Esophagus (tissue), 2 donors: ENCODE data around the gene CD300LG. TPM values are rescaled to one million over a fixed set of nuclear protein-coding genes. Genes with fewer than 3 reads are reported as not detected.

Source experiments
- H3K27ac ChIP-seq, 2 donors: one replicate each; pipeline ENCODE4 v1.5.1; 2013; ENCODE audit warnings: low read depth in 2 of 2, mild to moderate bottlenecking in 2 of 2, inconsistent platforms in 1 of 2, low read length in 1 of 2, moderate library complexity in 1 of 2
- H3K27me3 ChIP-seq, 2 donors: one replicate each; pipeline ENCODE4 v1.6.1; 2013; ENCODE audit warnings: low read length in 2 of 2, control low read depth in 1 of 2, mild to moderate bottlenecking in 1 of 2; ENCODE audit not compliant: insufficient read depth in 2 of 2, control insufficient read depth in 1 of 2
- H3K36me3 ChIP-seq, 2 donors: one replicate each; pipeline ENCODE4 v1.6.1; 2013; ENCODE audit warnings: low read length in 1 of 2; ENCODE audit not compliant: control insufficient read depth in 2 of 2, insufficient read depth in 2 of 2
- H3K4me1 ChIP-seq, 2 donors: one replicate each; pipeline ENCODE4 v1.6.1; 2013; ENCODE audit warnings: low read length in 1 of 2; ENCODE audit not compliant: control insufficient read depth in 2 of 2, insufficient read depth in 2 of 2
- H3K4me3 ChIP-seq, 2 donors: one replicate each; pipeline ENCODE4 v1.5.1; 2013; ENCODE audit warnings: low read length in 2 of 2, mild to moderate bottlenecking in 2 of 2, low read depth in 1 of 2, moderate library complexity in 1 of 2
- H3K9me3 ChIP-seq, 2 donors: one replicate each; pipeline ENCODE4 v1.6.1; 2013; ENCODE audit warnings: mild to moderate bottlenecking in 2 of 2, low read depth in 1 of 2, low read length in 1 of 2, moderate library complexity in 1 of 2; ENCODE audit not compliant: control insufficient read depth in 2 of 2, insufficient read depth in 1 of 2
- WGBS, 2 donors: extraction: QIAGEN DNeasy Blood & Tissue Kit; methylation state at CpG; one replicate each; pipeline ENCODE4 v1.1.7; 2013; 5-methylcytosine and 5-hydroxymethylcytosine counted together
- polyA plus RNA-seq, 2 donors: library from polyadenylated mRNA; stranded (reverse); fragments of 200-250 nt; gene quantifications; one replicate each; pipeline ENCODE4 v1.2.3, GENCODE V29; 2013
- donor health status: healthy with polysubstance abuse.
- donor health status: Bipolar disorder and iron deficiency.

CD300LG gene
- polyA plus RNA-seq, 2 donors, result 0.47 to 0.48 TPM

DNA sequence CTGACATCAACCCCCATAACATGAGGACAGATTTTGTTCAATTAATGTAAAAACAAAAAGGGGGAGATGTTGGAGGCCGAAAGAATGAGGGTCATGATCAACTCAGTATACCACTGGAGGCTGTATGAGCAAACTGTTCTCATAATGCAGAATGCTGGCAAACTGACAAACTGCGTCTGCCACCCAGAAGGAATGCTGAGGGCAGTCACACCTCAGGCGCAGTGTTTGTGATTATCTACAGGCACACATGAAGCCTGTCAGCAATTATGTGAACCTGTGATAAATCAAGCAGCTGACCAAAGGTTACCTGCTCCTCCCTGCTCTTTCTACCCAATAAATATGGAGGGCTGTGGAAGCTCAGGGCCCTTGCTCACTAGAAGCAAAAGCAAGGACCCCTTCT, 27.3 kb downstream of the CD300LG start:
- no peak overlapping the region for H3K4me3 ChIP-seq
- peaks cover 2 to 3% of the 10 kb centered on the region in 2 donors for H3K4me1 ChIP-seq
- H3K27me3 ChIP-seq, result no peaks in the 10 kb centered on the region
- no peaks in the 10 kb centered on the region for H3K36me3 ChIP-seq
- H3K27ac ChIP-seq, result no peak overlapping the region
- WGBS, 2 donors, result 56 to 75% methylated on average over 3 of the region's 3 CpGs
- H3K9me3 ChIP-seq, result no peaks in the 10 kb centered on the region

DNA sequence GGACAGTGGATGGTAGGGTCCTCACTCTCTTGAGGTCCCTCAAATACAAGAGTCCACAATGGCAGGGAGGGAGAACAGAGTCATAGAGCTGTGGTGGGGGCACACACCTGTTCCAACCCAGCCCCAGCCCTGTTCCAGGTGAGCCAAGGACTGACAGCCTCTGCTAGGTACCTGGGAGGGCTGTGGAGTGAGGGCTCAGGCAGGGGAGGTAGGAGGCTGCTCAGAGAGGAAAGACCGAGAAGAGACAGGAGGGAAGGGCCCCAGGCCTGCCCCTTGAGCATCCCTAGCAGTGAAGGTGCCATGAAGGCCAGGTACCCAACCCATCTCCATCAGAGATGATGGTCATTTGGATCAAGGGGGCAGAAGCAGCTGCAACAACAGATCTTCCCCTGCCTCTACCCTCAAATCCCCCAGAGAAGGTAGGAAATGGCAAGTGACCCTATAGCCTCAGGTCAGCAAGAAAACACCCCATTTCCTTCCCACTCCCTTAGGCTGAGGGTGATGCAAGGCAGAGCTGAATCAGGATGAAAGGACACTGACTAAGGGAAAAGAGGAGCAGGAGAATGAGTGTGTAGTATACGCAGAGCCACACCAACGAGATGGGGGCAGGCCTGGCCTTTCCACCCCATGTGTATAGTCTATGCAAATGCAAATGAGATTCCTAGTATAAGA, 28.6 kb downstream of the CD300LG start:
- Histone ChIP-seq H3K4me3 (no peak overlapping the region), H3K27ac (no peak overlapping the region), H3K4me1 (peaks cover 2 to 5% of the 10 kb centered on the region in 2 donors), H3K9me3 (no peaks in the 10 kb centered on the region), H3K27me3 (no peaks in the 10 kb centered on the region), H3K36me3 (no peaks in the 10 kb centered on the region)
- 79 to 80% methylated on average over 3 of the region's 3 CpGs for WGBS, 2 donors

DNA sequence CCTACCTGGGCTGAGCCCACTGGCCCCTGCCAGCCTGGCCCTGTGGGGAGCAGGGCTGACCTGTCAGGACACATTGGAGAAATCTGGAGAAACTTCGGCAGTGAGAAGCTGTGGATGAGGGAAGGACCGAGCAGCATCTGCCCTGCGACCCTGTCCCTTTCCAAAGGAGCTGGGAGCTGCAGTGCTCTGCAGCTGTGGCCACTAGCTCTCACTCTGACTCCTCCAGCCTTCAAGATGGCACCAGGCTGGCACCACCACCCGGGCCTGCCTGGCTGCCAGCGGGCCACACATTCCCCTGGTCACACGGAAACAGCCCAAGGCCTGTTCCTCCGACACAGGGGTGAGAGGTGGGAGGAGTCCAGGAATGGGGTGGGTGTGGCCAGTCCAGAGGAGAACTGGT, 30.1 kb downstream of the CD300LG start:
- no peaks in the 10 kb centered on the region for H3K36me3 ChIP-seq
- no peaks in the 10 kb centered on the region for H3K27me3 ChIP-seq
- WGBS, 2 donors, result 79 to 85% methylated on average over 7 of the region's 7 CpGs
- H3K27ac ChIP-seq, result no peak overlapping the region
- H3K9me3 ChIP-seq, result no peaks in the 10 kb centered on the region
- no peak overlapping the region for H3K4me3 ChIP-seq
- H3K4me1 ChIP-seq, result peaks cover 2 to 5% of the 10 kb centered on the region in 2 donors

GRCh38 chr17:43877451-43878155, 30.6 kb downstream of the CD300LG start:
- H3K36me3 ChIP-seq, result no peaks in the 10 kb centered on the region
- H3K9me3 ChIP-seq, result no peaks in the 10 kb centered on the region
- no peak overlapping the region for H3K27ac ChIP-seq
- WGBS, 2 donors, result 95 to 97% methylated on average over 10 of the region's 10 CpGs
- no peak overlapping the region for H3K4me3 ChIP-seq
- peaks cover 2 to 5% of the 10 kb centered on the region in 2 donors for H3K4me1 ChIP-seq
- no peaks in the 10 kb centered on the region for H3K27me3 ChIP-seq

DNA sequence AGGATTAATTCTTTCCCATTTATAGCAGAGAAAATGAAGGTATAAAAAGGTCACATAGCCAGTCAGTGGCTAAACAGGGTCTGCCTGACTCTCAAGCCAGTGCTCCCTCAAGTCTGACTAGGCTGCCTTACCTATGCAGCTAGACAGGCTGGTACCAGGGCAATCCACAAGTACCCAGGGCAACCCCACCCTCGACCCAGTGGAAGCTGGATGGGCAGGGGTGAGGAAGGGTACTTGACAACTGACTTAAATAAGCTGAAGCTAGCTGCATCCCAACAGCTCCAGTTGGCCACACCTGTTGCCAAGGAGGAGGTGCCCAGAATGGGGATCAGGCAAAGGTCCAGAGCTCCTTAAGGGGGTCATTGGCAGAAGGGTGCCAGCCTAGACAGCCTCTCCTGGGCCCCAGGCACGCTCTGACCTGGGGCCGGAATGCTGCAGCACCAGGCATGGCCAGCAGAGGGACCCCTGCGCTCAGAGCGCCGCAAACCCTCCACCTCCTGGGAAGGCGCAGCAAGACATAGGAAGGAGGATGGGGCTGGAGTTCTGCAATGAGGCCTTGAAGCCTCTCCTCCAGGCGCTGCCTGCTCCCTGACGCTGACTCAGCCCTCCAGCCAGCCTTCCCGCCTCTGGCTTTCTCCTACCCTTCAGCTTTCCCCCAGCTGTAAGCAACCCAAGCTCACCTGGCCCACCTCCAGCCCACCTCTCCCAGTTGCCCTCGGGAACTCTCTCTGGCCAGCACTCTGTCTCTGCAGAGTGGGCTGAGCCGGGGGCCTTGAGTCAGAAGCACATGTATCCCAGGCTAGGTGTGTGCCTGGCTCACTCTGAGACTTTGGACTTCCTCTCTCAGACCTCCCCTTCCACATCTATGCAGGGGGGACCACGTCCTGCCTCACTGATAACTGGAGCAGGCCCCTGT, 31.5 kb downstream of the CD300LG start:
- H3K9me3 ChIP-seq, result no peaks in the 10 kb centered on the region
- peaks cover 2 to 5% of the 10 kb centered on the region in 2 donors for H3K4me1 ChIP-seq
- WGBS, 2 donors, result 16 to 20% methylated on average over 13 of the region's 13 CpGs
- no peaks in the 10 kb centered on the region for H3K36me3 ChIP-seq
- H3K4me3 ChIP-seq, result no peak overlapping the region
- H3K27me3 ChIP-seq, result no peaks in the 10 kb centered on the region
- H3K27ac ChIP-seq, result no peak overlapping the region

- Histone ChIP-seq H3K36me3 (no peaks in the 10 kb centered on the region), H3K27me3 (no peaks in the 10 kb centered on the region), H3K4me3 (no peak overlapping the region), H3K4me1 (peaks cover 2 to 5% of the 10 kb centered on the region in 2 donors), H3K27ac (no peak overlapping the region), H3K9me3 (no peaks in the 10 kb centered on the region)
- WGBS, 2 donors, result 86 to 88% methylated on average over 20 of the region's 20 CpGs
Observed at GRCh38 chr17:43879723-43880419, 32.9 kb downstream of the CD300LG start.

- no peak overlapping the region for H3K27ac ChIP-seq
- H3K4me3 ChIP-seq, result no peak overlapping the region
- H3K9me3 ChIP-seq, result no peaks in the 10 kb centered on the region
- WGBS, 2 donors, result 76 to 77% methylated on average over 20 of the region's 20 CpGs
- peaks cover 2 to 5% of the 10 kb centered on the region in 2 donors for H3K4me1 ChIP-seq
- no peaks in the 10 kb centered on the region for H3K27me3 ChIP-seq
- no peaks in the 10 kb centered on the region for H3K36me3 ChIP-seq
Observed at GRCh38 chr17:43880420-43880991, 33.5 kb downstream of the CD300LG start.

- H3K27me3 ChIP-seq, result no peaks in the 10 kb centered on the region
- no peak overlapping the region for H3K27ac ChIP-seq
- H3K4me3 ChIP-seq, result no peak overlapping the region
- no peaks in the 10 kb centered on the region for H3K9me3 ChIP-seq
- H3K36me3 ChIP-seq, result no peaks in the 10 kb centered on the region
- 90 to 91% methylated on average over 12 of the region's 12 CpGs for WGBS, 2 donors
- peaks cover 2 to 5% of the 10 kb centered on the region in 2 donors for H3K4me1 ChIP-seq
Observed at GRCh38 chr17:43881181-43881580, 34.2 kb downstream of the CD300LG start.
